ENCODE measurements around the gene ZNF526. TPM values are rescaled to one million over a fixed set of nuclear protein-coding genes. Genes with fewer than 3 reads are reported as not detected.

Gene ZNF526
- total RNA-seq, 1 experiment from 2014 or later: 13.1 TPM

GRCh38 chr19:42174958-42175734 is 45.0 kb upstream of the ZNF526 start:
- no peaks in the 10 kb centered on the region for H3K9me3 ChIP-seq (ENCODE audit: control insufficient read depth in 1 of 2, insufficient read depth in 1 of 2, low read depth in 1 of 2, low read length in 2 of 2)
- no peak for ATAC-seq
- no peak for DNase-seq (ENCODE audit: low read depth, low spot score)
- no peak overlapping the region for H3K4me3 ChIP-seq (replicated peaks in 1 of 2; ENCODE audit: low read depth in 1 of 2, low read length in 2 of 2)
- peaks cover 52% of the 10 kb centered on the region for H3K27me3 ChIP-seq (ENCODE audit: insufficient read depth, low read length)
- H3K4me2 ChIP-seq (ENCODE audit: low read length): no peak overlapping the region
- no peaks in the 10 kb centered on the region for H3K9me2 ChIP-seq (ENCODE audit: insufficient read depth)
- POLR2A ChIA-PET: no interaction called here
- no peaks in the 10 kb centered on the region for H3K36me3 ChIP-seq (ENCODE audit: control insufficient read depth in 1 of 2, insufficient read depth in 2 of 2, low read length in 2 of 2)
- H3K27ac ChIP-seq (ENCODE audit: low read depth, low read length): no peak overlapping the region
- no peak for TF ChIP-seq SP1 (IDR thresholded peaks at IDR 0.05; ENCODE audit: low read depth)
- TF ChIP-seq ELF1 (IDR thresholded peaks at IDR 0.05; ENCODE audit: borderline replicate concordance, low read depth): no peak
- no peak for TF ChIP-seq MAX (IDR thresholded peaks at IDR 0.05)
- TF ChIP-seq ZFX (IDR thresholded peaks at IDR 0.05): no peak
- no peak for TF ChIP-seq EGR1 (IDR thresholded peaks at IDR 0.05; ENCODE audit: low read depth)
- no peak for TF ChIP-seq CTCF (IDR thresholded peaks at IDR 0.05 in 2 of 3, conservative IDR thresholded peaks at IDR 0.05 in 1 of 3; ENCODE audit: borderline replicate concordance in 1 of 3, insufficient read depth in 1 of 3, low read depth in 2 of 3, low read length in 2 of 3)
- TF ChIP-seq ZNF274 (IDR thresholded peaks at IDR 0.05; ENCODE audit: low read depth, low read length): no peak
- TF ChIP-seq EZH2phosphoT487 (IDR thresholded peaks at IDR 0.05; ENCODE audit: borderline replicate concordance): no peak
- TF ChIP-seq TCF7L2 (IDR thresholded peaks at IDR 0.05; ENCODE audit: borderline replicate concordance, extremely low read depth, insufficient read depth, insufficient read length): no peak
- TF ChIP-seq REST (IDR thresholded peaks at IDR 0.05; ENCODE audit: low read depth): no peak
- no peak for TF ChIP-seq YY1 (IDR thresholded peaks at IDR 0.05; ENCODE audit: extremely low read depth, insufficient replicate concordance, low read depth, low read length)
- intact Hi-C loops (cut with micrococcal nuclease): no loop called here
- CTCF ChIA-PET: no interaction called here
- RAD21 ChIA-PET (ENCODE audit: low non-redundant PET in 1 of 2, low total read pairs in 2 of 2, uncharacterized antibody in 2 of 2, unreplicated experiment in 2 of 2): no interaction called here
- H2AFZ ChIP-seq (ENCODE audit: low read depth, low read length, poor library complexity, severe bottlenecking): no peak overlapping the region
- H3K79me2 ChIP-seq (ENCODE audit: insufficient read depth, low read length): no peaks in the 10 kb centered on the region
- peaks cover 0 to 4% of the 10 kb centered on the region in 2 experiments; a peak in 2 of 4 replicates for H3K4me1 ChIP-seq (ENCODE audit: control insufficient read depth in 1 of 2, insufficient read depth in 2 of 2, low read length in 2 of 2)
- H3K9ac ChIP-seq (ENCODE audit: low read length): no peak overlapping the region
- BruUV-seq (replicated peaks): no TSS peak
- H4K20me1 ChIP-seq (ENCODE audit: insufficient read depth): no peaks in the 10 kb centered on the region
